ENCODE measurements around the gene ELL2.
"Not testable (repeated sequence)": the region's sequence is repeated elsewhere in the genome, so short reads cannot be mapped to it uniquely, and the experiment has no call there.

The ELL2 gene

GRCh38 chr5:95930141-95930930 lies 31.3 kb downstream of the ELL2 start:
- no peak for DNase-seq (ENCODE audit: low read depth in 3 of 3)

- no peak for DNase-seq (ENCODE audit: low read depth in 3 of 3)
Observed at GRCh38 chr5:95928724-95929253, 32.9 kb downstream of the ELL2 start.

GRCh38 chr5:95927927-95928723 lies 33.5 kb downstream of the ELL2 start:
- DNase-seq (ENCODE audit: low read depth in 3 of 3) = no peak

GRCh38 chr5:95927300-95927699 lies 34.4 kb downstream of the ELL2 start:
- not testable (repeated sequence) for DNase-seq (ENCODE audit: low read depth in 3 of 3)

- DNase-seq (ENCODE audit: low read depth in 3 of 3) = no peak
Observed at GRCh38 chr5:95925939-95926338, 35.7 kb downstream of the ELL2 start.

GRCh38 chr5:95925378-95925744 lies 36.3 kb downstream of the ELL2 start:
- no peak for DNase-seq (ENCODE audit: low read depth in 3 of 3)

GRCh38 chr5:95924720-95925377 lies 36.8 kb downstream of the ELL2 start:
- no peak for DNase-seq (ENCODE audit: low read depth in 3 of 3)

GRCh38 chr5:95923918-95924544 lies 37.6 kb downstream of the ELL2 start:
- DNase-seq (ENCODE audit: low read depth in 3 of 3) = no peak

GRCh38 chr5:95922798-95923197 lies 38.9 kb downstream of the ELL2 start:
- no peak for DNase-seq (ENCODE audit: low read depth in 3 of 3)

- no peak for DNase-seq (ENCODE audit: low read depth in 3 of 3)
Observed at GRCh38 chr5:95921501-95921900, 40.1 kb downstream of the ELL2 start.

- DNase-seq (ENCODE audit: low read depth in 3 of 3) = no peak
Observed at GRCh38 chr5:95920822-95921221, 40.8 kb downstream of the ELL2 start.

GRCh38 chr5:95919658-95920057 lies 42.0 kb downstream of the ELL2 start:
- DNase-seq (ENCODE audit: low read depth in 3 of 3) = no peak

- no peak for DNase-seq (ENCODE audit: low read depth in 3 of 3)
Observed at GRCh38 chr5:95918421-95919006, 43.1 kb downstream of the ELL2 start.

GRCh38 chr5:95917207-95917606 lies 44.4 kb downstream of the ELL2 start:
- DNase-seq (ENCODE audit: low read depth in 3 of 3) = no peak

GRCh38 chr5:95916687-95917085 lies 45.0 kb downstream of the ELL2 start:
- no peak for DNase-seq (ENCODE audit: low read depth in 3 of 3)

GRCh38 chr5:95915999-95916686 lies 45.5 kb downstream of the ELL2 start:
- no peak for DNase-seq (ENCODE audit: low read depth in 3 of 3)

GRCh38 chr5:95913663-95914062 lies 48.0 kb downstream of the ELL2 start:
- no peak for DNase-seq (ENCODE audit: low read depth in 3 of 3)

- DNase-seq (ENCODE audit: low read depth in 3 of 3) = no peak
Observed at GRCh38 chr5:95912029-95912428, 49.6 kb downstream of the ELL2 start.

- DNase-seq (ENCODE audit: low read depth in 3 of 3) = no peak
Observed at GRCh38 chr5:95910521-95910920, 51.1 kb downstream of the ELL2 start.

- no peak for DNase-seq (ENCODE audit: low read depth in 3 of 3)
Observed at GRCh38 chr5:95909738-95910137, 51.9 kb downstream of the ELL2 start.

- DNase-seq (ENCODE audit: low read depth in 3 of 3) = no peak
Observed at GRCh38 chr5:95908799-95909198, 52.9 kb downstream of the ELL2 start.

All from stimulated activated CD4-positive, alpha-beta T cell treated with anti-CD3 and anti-CD28 coated beads, TNF-alpha, amount 100 ng/mL, for 48 hours (primary cell).